ENCODE results near the gene ARHGAP30. TPM values are rescaled to one million over a fixed set of nuclear protein-coding genes. Genes with fewer than 3 reads are reported as not detected.

The ARHGAP30 gene
- polyA plus RNA-seq, 1 donor (not counting 4 experiments of a cell fraction or from before 2014, with no cell fraction given), result 0.16 TPM

- Histone ChIP-seq H3K79me2 (ENCODE audit: control insufficient read depth, insufficient read depth, low read length) (no peaks in the 10 kb centered on the region), H3K9me3 (ENCODE audit: control insufficient read depth, low read depth, low read length) (no peaks in the 10 kb centered on the region), H3K27ac (ENCODE audit: control insufficient read depth, insufficient read depth, low read length) (no peak overlapping the region), H3K36me3 (ENCODE audit: control insufficient read depth in 2 of 2, extremely low read depth in 1 of 2, insufficient read depth in 2 of 2, low read length in 2 of 2) (no peaks in the 10 kb centered on the region), H4K20me1 (ENCODE audit: control insufficient read depth, extremely low read depth, insufficient read depth, low read length) (no peaks in the 10 kb centered on the region), H3K9ac (ENCODE audit: control insufficient read depth, extremely low read depth, insufficient read depth, low read length) (no peak overlapping the region), H3K4me3 (ENCODE audit: control insufficient read depth in 2 of 3, extremely low read depth in 1 of 3, insufficient read depth in 2 of 3, low read depth in 1 of 3, low read length in 3 of 3) (no peak overlapping the region), H3K9me1 (ENCODE audit: control insufficient read depth, extremely low read depth, insufficient read depth, low read length) (no peaks in the 10 kb centered on the region), H3K4me2 (ENCODE audit: control insufficient read depth, extremely low read depth, insufficient read depth, low read depth, low read length) (no peak overlapping the region), H3K27me3 (ENCODE audit: control insufficient read depth, extremely low read depth, insufficient read depth, low read length) (no peaks in the 10 kb centered on the region), H3K4me1 (ENCODE audit: control insufficient read depth, extremely low read depth, insufficient read depth, low read length) (peaks cover 52% of the 10 kb centered on the region), H2AFZ (ENCODE audit: control insufficient read depth, low read length) (no peak overlapping the region)
- dilution Hi-C loops (cut with MboI; ENCODE audit: extremely low pct_ligation_motif_present, low sequenced_read_pairs), result no loop called here
- no peak for TF ChIP-seq EZH2 (IDR thresholded peaks at IDR 0.05; ENCODE audit: low read length)
- FAIRE-seq, result no peak
- DNase-seq (ENCODE audit: low read depth, low spot score), result no peak
Measured at GRCh38 chr1:161081519-161081918, 11.8 kb upstream of the ARHGAP30 start.

DNA sequence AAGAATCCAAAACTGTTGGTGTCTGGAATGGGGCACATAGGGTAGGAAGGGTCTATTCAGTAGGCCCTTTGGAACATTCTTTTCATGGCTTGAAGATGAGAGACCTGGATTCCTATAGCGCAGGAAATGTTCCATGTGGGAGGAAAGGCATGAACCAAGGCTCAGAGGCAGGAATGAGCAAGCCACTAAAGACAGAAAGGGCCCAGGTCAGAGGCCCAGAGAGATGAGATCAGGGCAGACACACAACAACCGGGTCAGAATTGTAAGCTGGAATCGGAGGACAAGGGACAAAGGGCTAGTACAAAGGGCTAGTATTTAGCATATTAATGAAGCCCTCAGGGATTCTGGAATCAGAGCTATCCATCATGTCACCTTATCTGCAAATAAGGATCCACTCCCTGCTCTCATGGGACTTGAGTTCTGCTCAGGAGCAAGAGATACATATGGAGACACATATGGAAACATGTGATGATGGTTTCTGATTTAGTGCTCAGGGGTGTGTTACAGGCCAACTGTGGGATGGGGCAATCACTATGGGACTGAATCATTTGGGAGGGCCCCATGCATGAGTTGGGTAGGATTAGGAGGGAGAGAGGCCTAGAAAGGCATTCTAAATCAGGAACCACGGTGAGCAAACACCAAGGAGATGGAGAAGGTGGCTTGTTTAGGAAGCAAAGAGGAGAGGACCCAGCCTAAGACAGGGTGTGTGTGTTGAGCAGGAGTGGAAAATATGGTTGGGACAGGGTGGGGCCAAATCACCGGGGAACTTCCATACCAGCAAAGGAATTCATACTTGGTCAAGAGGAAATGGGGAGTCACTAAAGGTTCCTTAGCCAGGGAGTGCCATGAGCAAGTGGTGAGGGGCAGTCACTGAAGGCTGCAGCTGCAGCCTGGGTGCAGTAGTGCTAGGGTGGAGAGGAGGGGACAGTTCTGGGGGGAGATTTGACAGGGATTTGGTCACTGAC, 11.0 kb upstream of the ARHGAP30 start:
- no peak overlapping the region for H3K27ac ChIP-seq (ENCODE audit: control insufficient read depth, insufficient read depth, low read length)
- no peaks in the 10 kb centered on the region for H4K20me1 ChIP-seq (ENCODE audit: control insufficient read depth, extremely low read depth, insufficient read depth, low read length)
- no peak overlapping the region for H3K9ac ChIP-seq (ENCODE audit: control insufficient read depth, extremely low read depth, insufficient read depth, low read length)
- H3K4me3 ChIP-seq (ENCODE audit: control insufficient read depth in 2 of 3, extremely low read depth in 1 of 3, insufficient read depth in 2 of 3, low read depth in 1 of 3, low read length in 3 of 3), result no peak overlapping the region
- no peaks in the 10 kb centered on the region for H3K27me3 ChIP-seq (ENCODE audit: control insufficient read depth, extremely low read depth, insufficient read depth, low read length)
- H2AFZ ChIP-seq (ENCODE audit: control insufficient read depth, low read length), result peak overlapping the region; percentile 53
- H3K9me1 ChIP-seq (ENCODE audit: control insufficient read depth, extremely low read depth, insufficient read depth, low read length), result no peaks in the 10 kb centered on the region
- H3K36me3 ChIP-seq (ENCODE audit: control insufficient read depth in 2 of 2, extremely low read depth in 1 of 2, insufficient read depth in 2 of 2, low read length in 2 of 2), result no peaks in the 10 kb centered on the region
- dilution Hi-C loops (cut with MboI; ENCODE audit: extremely low pct_ligation_motif_present, low sequenced_read_pairs), result no loop called here
- peaks cover 45% of the 10 kb centered on the region for H3K4me1 ChIP-seq (ENCODE audit: control insufficient read depth, extremely low read depth, insufficient read depth, low read length)
- DNase-seq (ENCODE audit: low read depth, low spot score) (no peak), FAIRE-seq (peak; percentile 34)
- H3K4me2 ChIP-seq (ENCODE audit: control insufficient read depth, extremely low read depth, insufficient read depth, low read depth, low read length), result peak overlapping the region; percentile 3
- TF ChIP-seq EZH2 (IDR thresholded peaks at IDR 0.05; ENCODE audit: low read length) (no peak), CTCF (optimal IDR thresholded peaks at IDR 0.05 in 1 of 3, IDR thresholded peaks at IDR 0.05 in 1 of 3, conservative IDR thresholded peaks at IDR 0.05 in 1 of 3; ENCODE audit: extremely low read depth in 1 of 3, insufficient read depth in 2 of 3, low read length in 3 of 3) (no peak)
- H3K79me2 ChIP-seq (ENCODE audit: control insufficient read depth, insufficient read depth, low read length), result no peaks in the 10 kb centered on the region
- no peaks in the 10 kb centered on the region for H3K9me3 ChIP-seq (ENCODE audit: control insufficient read depth, low read depth, low read length)

Measured in keratinocyte (primary cell).